HG03139 (cell line): ENCODE results near the gene SMIM23.

ENCODE experiments used
- ATAC-seq: cut with Tn5 transposase; IDR thresholded peaks from one replicate; pipeline ENCODE4 v1.9.1; 2021; ENCODE audit not compliant: unreplicated experiment

SMIM23 gene

DNA sequence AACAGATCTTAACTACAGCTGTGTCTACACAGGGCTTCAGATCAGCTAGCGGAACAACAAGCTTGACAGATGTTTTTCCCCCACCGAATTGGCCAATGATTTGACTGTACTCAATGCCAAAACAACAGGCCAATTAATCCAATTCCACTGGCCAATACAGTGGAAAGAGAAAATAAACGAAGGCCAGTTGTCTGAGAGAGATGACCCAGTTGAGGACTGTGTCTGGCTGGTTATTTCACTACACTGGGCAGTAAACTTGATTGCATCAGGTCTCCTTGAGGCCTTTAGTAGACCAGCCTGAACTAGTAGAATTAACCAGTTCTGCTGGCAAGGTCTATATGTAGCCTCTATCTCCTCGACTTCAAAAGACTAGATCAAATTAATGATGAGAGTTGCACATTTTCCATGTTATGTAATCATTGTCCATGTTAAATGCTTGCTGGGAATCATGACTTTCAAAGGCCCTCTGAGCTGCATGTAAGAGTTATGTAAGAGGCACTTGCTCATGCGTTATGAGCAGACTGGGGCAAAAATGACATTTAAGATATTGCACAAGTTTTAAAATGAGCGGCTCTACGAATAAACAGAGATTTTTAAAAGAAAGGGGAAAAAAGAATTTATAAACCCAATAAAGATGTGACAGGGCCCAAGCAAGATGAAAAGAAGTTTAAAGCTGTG, 28.3 kb downstream of the SMIM23 start:
- ATAC-seq: no peak

DNA sequence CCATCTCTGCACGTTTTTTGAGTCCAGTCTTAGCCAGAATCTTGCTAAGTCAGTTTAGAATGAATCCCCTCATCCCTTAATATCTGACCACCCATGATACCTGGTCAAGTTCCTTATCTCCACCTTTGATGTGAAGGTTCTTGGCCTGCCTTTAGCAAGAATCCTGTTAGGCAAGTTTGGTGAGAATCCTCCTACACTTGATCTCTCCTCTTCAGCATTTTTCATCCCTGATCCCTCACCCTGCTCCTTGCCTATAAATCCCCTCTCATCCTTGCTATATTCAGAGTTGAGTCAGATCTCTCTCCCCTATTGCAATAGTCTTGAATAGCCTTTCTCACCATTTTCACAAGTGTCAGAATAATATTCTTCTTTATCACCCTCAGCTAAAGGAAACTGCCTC, 31.0 kb downstream of the SMIM23 start:
- no peak for ATAC-seq

DNA sequence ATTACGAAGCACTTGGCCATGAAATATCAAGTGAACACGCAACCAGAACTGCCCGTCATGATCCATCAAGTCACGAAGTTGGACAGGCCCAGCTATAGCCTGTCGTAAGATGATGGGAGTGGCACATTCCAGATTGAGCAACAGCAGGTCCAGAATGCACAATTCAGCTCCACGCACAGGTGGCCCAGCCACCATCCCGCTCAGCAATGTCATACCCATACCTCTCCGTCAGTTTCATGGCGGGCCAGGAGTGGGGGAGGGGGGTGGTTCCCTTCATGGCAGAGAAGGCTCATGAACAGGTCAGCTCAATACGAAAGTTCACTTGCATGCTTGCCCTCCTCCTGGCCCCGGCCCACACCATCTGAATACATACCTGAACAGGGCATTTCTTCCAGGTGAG, 34.9 kb downstream of the SMIM23 start:
- ATAC-seq: no peak

GRCh38 chr5:171821286-171821685, 35.7 kb downstream of the SMIM23 start:
- no peak for ATAC-seq

DNA sequence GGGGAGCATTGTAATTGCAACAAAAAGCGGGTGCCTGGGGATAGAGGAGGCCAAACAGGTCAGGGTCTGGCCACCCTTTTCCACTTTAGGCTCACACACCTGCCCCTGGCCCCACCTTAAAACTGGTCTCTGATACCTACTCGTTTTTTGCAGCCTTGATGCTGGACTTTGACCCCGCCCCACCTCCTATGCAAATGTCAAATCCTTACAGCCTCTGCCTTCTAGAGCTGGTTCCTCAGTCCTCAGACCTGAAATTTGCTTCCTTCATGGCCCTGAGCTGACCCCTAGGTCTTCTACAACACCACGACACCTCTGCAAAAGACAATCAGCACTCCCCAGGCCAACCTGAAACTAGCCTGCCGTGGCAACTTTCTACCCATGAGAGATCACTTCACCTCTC, 37.7 kb downstream of the SMIM23 start:
- no peak for ATAC-seq

DNA sequence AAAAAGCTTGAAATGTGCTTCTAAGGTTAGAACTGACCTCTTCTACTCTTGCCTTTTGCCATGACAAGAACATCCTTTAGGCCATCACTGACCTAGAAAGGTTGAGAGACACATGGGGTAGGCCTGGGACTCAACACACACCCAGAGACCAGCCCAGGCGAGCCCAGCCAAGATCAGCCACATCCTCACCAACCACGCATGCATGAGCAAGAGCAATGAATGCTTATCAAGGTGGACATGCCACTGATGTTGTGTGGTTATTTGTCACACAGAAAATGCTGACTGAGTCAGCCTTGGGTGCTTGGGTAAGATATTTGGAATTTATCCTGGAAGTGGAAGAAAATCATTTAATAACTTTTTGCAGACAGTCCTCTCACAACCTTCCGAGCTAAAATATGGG, 39.4 kb downstream of the SMIM23 start:
- ATAC-seq: no peak

GRCh38 chr5:171826132-171826531, 40.5 kb downstream of the SMIM23 start:
- no peak for ATAC-seq

- ATAC-seq: no peak
Measured at GRCh38 chr5:171827162-171827561, 41.5 kb downstream of the SMIM23 start.

DNA sequence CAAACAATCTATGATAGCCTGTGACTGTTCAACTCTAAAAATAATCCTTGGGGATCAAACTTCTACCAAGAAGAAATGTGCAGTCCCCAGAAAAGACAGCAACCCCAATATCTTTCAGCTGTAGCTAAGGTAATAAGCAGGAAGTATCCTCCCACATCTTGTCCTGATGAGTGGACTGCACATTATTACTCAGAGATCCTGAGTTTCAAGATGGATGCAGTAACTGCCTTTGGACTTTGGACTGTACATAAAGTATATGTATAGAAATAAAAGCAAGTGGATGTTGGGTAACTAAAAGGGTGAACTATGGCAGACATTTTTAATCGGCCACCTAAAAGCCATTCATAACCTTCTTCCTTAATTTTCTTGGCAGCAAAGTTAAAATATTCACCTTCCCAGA, 45.1 kb downstream of the SMIM23 start:
- ATAC-seq: no peak

DNA sequence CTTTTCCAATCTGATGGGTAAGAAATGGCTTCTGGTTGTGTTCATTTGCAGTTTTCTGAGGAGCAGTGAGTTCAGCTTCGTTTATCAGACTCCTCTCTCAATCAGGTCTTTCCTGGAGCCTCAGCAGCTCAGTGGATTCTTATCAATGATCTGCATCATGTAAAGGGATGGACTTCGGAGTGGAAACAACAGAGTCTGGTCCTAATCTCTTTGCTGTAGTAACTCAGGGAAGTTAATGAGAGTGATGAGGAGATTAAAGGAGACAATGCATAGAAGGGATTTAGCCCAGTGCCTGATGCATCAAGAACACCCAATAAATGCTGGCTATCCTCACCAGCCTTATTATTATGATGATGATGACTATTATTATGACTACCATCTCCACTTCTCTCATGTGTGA, 47.2 kb downstream of the SMIM23 start:
- no peak for ATAC-seq

DNA sequence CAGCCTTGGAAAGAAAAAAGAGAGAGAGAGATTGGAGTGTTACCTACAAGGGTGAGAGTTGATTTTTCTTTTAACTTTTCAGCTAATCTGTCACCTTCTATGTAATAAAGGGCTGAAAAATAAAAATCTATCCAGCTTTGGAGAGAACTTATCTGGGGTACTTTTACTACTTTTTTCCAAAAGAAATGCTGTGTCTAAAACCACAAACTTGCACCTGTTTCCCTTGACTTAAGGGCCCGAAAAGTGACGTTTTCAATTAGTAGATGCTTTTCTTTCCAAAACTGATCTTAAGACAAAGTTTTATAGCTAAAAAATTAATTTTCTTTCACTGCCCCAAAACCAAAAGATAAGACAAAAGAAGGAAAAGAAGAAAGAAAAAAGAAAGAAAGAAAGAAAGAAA, 48.8 kb downstream of the SMIM23 start:
- ATAC-seq: no peak

DNA sequence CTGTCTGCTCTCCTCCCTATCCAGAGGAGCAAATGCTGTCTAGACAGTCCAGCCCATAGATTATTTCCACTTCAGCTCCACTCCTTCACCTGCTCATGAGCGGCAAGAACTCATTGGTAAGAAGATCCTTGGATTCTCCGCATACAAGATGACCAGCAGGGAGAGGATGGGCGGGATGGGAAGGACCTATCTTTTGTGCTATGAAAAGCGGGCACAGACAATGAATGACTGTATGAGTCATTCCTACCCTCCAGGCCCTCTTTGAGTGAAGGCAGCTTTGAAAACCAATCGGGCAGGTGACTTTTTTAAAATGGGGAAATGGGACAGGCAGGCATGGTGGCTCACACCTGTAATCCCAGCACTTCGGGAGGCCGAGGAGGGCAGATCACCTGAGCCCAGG, 49.4 kb downstream of the SMIM23 start:
- no peak for ATAC-seq

DNA sequence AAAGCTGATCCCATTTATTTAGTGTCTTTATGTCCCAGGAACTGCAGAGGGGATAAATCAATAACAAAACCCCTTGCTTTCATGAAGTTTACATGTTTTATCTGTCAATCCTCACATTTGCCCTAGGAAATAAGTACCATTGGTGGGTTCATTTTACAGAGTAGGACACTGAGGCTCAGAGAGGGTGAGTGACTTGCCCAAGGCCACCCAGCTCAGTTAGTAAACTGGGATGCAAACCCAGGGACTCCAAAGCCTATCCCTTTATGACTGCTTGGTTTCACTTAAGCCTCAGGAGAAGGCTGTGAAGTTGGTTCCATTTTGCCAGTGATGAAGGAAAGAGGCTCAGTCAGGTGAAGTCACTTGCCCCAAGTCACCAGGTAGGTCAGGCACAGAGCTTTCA, 51.9 kb downstream of the SMIM23 start:
- ATAC-seq: no peak

GRCh38 chr5:171838066-171838465, 52.4 kb downstream of the SMIM23 start:
- no peak for ATAC-seq

DNA sequence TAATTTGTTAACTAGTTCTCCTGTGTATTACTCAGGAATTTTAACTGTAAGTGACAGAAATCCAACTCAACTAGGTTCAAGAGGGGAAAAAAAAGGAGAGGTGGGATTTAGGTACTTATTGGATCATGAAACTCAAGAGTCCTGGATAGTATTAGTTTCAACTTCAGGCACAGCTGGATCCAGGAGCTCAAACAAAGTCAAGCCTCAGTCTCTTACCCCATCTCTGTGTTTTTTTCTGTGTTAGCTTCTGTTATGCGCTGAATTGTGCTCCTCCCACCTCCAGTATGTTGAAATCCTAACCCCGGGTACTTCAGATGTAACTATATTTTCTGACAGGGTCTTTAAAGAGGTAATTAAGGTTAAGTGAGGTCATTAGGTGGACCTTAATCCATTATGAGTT, 53.5 kb downstream of the SMIM23 start:
- ATAC-seq: no peak

GRCh38 chr5:171840066-171840465, 54.4 kb downstream of the SMIM23 start:
- no peak for ATAC-seq
